ENCODE results near the gene REX1BD.
A peak's percentile ranks its signal among the peaks of the same experiment; 100 is the strongest.

REX1BD gene

GRCh38 chr19:18604820-18605159 is 16.2 kb downstream of the REX1BD start:
- Histone ChIP-seq H3K27me3 (ENCODE audit: control insufficient read depth, low read length) (peaks cover 69% of the 10 kb centered on the region), H3K9me3 (ENCODE audit: control insufficient read depth, insufficient read depth, low read length) (no peaks in the 10 kb centered on the region), H3K36me3 (ENCODE audit: control insufficient read depth, low read length) (no peaks in the 10 kb centered on the region), H3K27ac (ENCODE audit: low read depth, low read length) (no peak overlapping the region), H3F3A (ENCODE audit: control insufficient read depth, insufficient read depth) (no peaks in the 10 kb centered on the region), H3K4me1 (ENCODE audit: control insufficient read depth, low read length) (no peaks in the 10 kb centered on the region; the same call in 1 of the 2 replicates), H3K4me2 (ENCODE audit: low read length) (no peak overlapping the region), H3K4me3 (ENCODE audit: low read length) (no peak overlapping the region), H3K9me2 (replicated peaks; ENCODE audit: control insufficient read depth, low read length) (no peaks in the 10 kb centered on the region), H4K20me1 (ENCODE audit: control insufficient read depth, insufficient read depth, low read depth, low read length) (no peaks in the 10 kb centered on the region), H3K79me2 (ENCODE audit: control insufficient read depth, low read length) (no peaks in the 10 kb centered on the region)
- TF ChIP-seq EZH2phosphoT487 (IDR thresholded peaks at IDR 0.05; ENCODE audit: borderline replicate concordance, low read length) (no peak), CTCF (IDR thresholded peaks at IDR 0.05; ENCODE audit: low read depth, low read length, poor library complexity, severe bottlenecking) (no peak)

DNA sequence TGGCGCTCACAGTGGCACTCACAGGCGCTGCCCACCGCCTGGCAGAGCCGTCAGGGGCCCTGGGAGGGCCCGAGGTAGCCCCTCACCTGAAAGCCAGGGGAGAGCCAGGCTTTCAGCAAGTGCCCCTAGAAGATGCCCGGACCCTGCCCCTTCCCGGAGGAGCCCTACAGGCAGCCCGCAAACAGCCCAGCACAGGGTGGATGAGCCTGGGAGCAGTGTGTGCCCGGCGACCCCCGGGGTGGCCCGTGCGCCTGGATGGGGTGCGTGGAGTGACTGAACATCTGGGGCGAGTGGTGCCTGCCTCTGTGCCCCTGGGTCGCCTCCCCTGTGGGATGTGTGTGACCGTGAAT is 16.6 kb downstream of the REX1BD start:
- Histone ChIP-seq H3K27ac (ENCODE audit: low read depth, low read length) (no peak overlapping the region), H3F3A (ENCODE audit: control insufficient read depth, insufficient read depth) (no peaks in the 10 kb centered on the region), H3K27me3 (ENCODE audit: control insufficient read depth, low read length) (peaks cover 71% of the 10 kb centered on the region), H3K4me3 (ENCODE audit: low read length) (no peak overlapping the region), H3K4me2 (ENCODE audit: low read length) (no peak overlapping the region), H3K36me3 (ENCODE audit: control insufficient read depth, low read length) (no peaks in the 10 kb centered on the region), H3K9me3 (ENCODE audit: control insufficient read depth, insufficient read depth, low read length) (no peaks in the 10 kb centered on the region), H3K9me2 (replicated peaks; ENCODE audit: control insufficient read depth, low read length) (no peaks in the 10 kb centered on the region), H3K79me2 (ENCODE audit: control insufficient read depth, low read length) (no peaks in the 10 kb centered on the region), H3K4me1 (ENCODE audit: control insufficient read depth, low read length) (no peaks in the 10 kb centered on the region; the same call in 1 of the 2 replicates), H4K20me1 (ENCODE audit: control insufficient read depth, insufficient read depth, low read depth, low read length) (no peaks in the 10 kb centered on the region)
- TF ChIP-seq CTCF (IDR thresholded peaks at IDR 0.05; ENCODE audit: low read depth, low read length, poor library complexity, severe bottlenecking) (no peak), EZH2phosphoT487 (IDR thresholded peaks at IDR 0.05; ENCODE audit: borderline replicate concordance, low read length) (no peak)

DNA sequence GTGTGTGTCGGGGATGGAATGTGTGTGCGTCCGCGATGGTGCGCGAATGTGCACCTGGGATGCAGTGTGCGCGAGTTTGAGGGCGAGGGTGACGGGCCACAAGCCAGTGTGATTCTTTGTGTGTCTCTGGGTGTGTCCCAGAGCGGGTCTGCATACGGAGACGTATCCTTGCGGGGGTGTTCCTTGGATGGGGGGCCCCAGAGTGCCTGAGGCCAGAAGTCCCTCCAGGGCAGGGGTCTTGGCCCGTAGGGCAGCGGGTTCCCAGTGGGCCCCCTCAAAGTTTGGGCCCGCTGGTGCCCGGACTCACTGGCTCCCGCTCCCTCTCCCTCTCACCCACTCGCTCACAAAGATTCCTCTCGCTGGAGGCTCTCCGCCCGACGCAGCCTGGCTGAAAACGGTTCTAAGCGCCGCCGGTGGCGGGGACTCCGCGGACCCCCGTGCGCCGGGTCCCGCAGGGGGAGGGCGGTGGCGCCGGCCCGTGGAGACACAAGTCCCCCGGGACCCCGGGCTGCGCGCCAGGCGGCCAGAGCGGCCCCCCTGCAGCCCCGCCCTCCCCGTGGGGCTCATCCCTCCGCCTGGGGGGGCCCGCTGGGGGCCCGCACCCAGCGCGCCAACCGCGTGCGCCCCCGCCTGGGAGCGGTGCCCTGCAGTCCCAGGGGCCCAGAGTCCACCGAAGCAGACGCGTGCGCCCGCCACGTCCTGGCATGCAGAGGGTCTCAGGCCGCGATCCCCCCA is 17.1 kb downstream of the REX1BD start:
- H4K20me1 ChIP-seq (ENCODE audit: control insufficient read depth, insufficient read depth, low read depth, low read length), result no peaks in the 10 kb centered on the region
- H3K27ac ChIP-seq (ENCODE audit: low read depth, low read length), result no peak overlapping the region
- H3K4me2 ChIP-seq (ENCODE audit: low read length), result no peak overlapping the region
- H3K79me2 ChIP-seq (ENCODE audit: control insufficient read depth, low read length), result no peaks in the 10 kb centered on the region
- H3K9me2 ChIP-seq (replicated peaks; ENCODE audit: control insufficient read depth, low read length), result no peaks in the 10 kb centered on the region
- no peaks in the 10 kb centered on the region for H3K36me3 ChIP-seq (ENCODE audit: control insufficient read depth, low read length)
- no peaks in the 10 kb centered on the region for H3F3A ChIP-seq (ENCODE audit: control insufficient read depth, insufficient read depth)
- no peaks in the 10 kb centered on the region; the same call in 1 of the 2 replicates for H3K4me1 ChIP-seq (ENCODE audit: control insufficient read depth, low read length)
- no peak overlapping the region for H3K4me3 ChIP-seq (ENCODE audit: low read length)
- H3K9me3 ChIP-seq (ENCODE audit: control insufficient read depth, insufficient read depth, low read length), result no peaks in the 10 kb centered on the region
- peaks cover 77% of the 10 kb centered on the region for H3K27me3 ChIP-seq (ENCODE audit: control insufficient read depth, low read length)
- TF ChIP-seq EZH2phosphoT487 (IDR thresholded peaks at IDR 0.05; ENCODE audit: borderline replicate concordance, low read length) (peak; percentile 52; the same call in 1 of the 2 replicates), CTCF (IDR thresholded peaks at IDR 0.05; ENCODE audit: low read depth, low read length, poor library complexity, severe bottlenecking) (no peak)
